Activated CD8-positive, alpha-beta T cell treated with anti-CD3 and anti-CD28 coated beads for 36 hours (primary cell): ENCODE measurements around the gene RFXANK. TPM values are rescaled to one million over a fixed set of nuclear protein-coding genes. Genes with fewer than 3 reads are reported as not detected.

Source experiments
- ATAC-seq: fragments of 200-7000 bp; cut with Tn5 transposase; one replicate; pipeline ENCODE4 v1.10.0; 2021; ENCODE audit warnings: mild to moderate bottlenecking, moderate library complexity
- CTCF ChIA-PET: fragments of 350-600 bp; sonication (Branson Sonifier 250); formaldehyde crosslinking; loops from one replicate; lab custom pipeline; 2021; ENCODE audit warnings: antibody characterized with exemption; lab: Charles Lee
- POLR2A ChIA-PET: fragments of 350-600 bp; sonication (Branson Sonifier 250); formaldehyde crosslinking; loops from one replicate; lab custom pipeline; 2021; ENCODE audit warnings: antibody characterized with exemption; lab: Charles Lee
- DNase-seq: peaks from one replicate; pipeline ENCODE4 v3.0.0-alpha.2; 2020
- H3K27ac Mint-ChIP-seq: one replicate; pipeline ENCODE4 v1.8.0; 2021; ENCODE audit warnings: mild to moderate bottlenecking, mixed read lengths
- H3K27me3 Mint-ChIP-seq: one replicate; pipeline ENCODE4 v1.8.0; 2021; ENCODE audit warnings: mixed read lengths
- H3K36me3 Mint-ChIP-seq: one replicate; pipeline ENCODE4 v1.8.0; 2021; ENCODE audit warnings: low read depth, mixed read lengths
- H3K4me1 Mint-ChIP-seq: one replicate; pipeline ENCODE4 v1.8.0; 2021; ENCODE audit warnings: low read depth, mixed read lengths
- H3K4me3 Mint-ChIP-seq: one replicate; pipeline ENCODE4 v1.8.0; 2021; ENCODE audit warnings: mild to moderate bottlenecking, moderate library complexity, mixed read lengths
- H3K9me3 Mint-ChIP-seq: one replicate; pipeline ENCODE4 v1.8.0; 2021; ENCODE audit warnings: mixed read lengths
- intact Hi-C: fragments of 100-400 bp; cut with micrococcal nuclease; formaldehyde crosslinking; loops from one replicate; pipeline ENCODE4 v1.10.0; 2022
- total RNA-seq, 2 experiments: library from RNA; stranded (reverse); gene quantifications; one replicate each; pipeline ENCODE4 v1.2.3, GENCODE V29; 2021
- TF ChIP-seq, protein P1 (sequence below): fragments of 200-600 bp; IDR thresholded peaks from one replicate; pipeline ENCODE4 v1.8.0; 2022; ENCODE audit warnings: antibody characterized with exemption, mild to moderate bottlenecking

The RFXANK gene
- total RNA-seq, 2 experiments from 2014 or later: 61.4 to 68.5 TPM

DNA sequence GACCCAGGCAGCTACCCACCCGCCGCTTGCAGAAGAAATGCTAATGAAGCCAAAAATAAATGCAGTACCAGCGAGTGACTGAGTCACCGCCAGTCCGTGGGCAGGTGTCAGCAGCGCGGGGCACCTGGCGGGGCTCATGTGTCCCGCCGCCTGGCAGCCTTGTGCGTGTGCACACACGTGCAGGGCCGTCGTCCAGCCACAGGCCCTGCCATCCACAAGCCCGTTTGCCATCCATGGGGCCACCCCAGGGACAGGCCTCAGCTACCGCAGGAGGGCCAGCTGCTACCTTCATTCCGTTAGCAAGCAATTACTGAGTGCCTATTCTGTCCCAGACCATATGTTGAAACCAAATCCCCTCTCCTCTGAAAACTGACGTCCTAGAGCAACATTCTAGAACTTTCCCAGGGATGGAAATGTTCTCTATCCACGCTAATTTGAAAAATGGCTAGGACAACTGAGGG, 40.2 kb downstream of the RFXANK start:
- Mint-ChIP-seq H3K27ac (no peak overlapping the region), H3K27me3 (peaks cover 9% of the 10 kb centered on the region), H3K4me1 (no peaks in the 10 kb centered on the region), H3K9me3 (peaks cover 15% of the 10 kb centered on the region), H3K36me3 (peaks cover 2% of the 10 kb centered on the region), H3K4me3 (no peak overlapping the region)
- TF ChIP-seq, protein P1, sequence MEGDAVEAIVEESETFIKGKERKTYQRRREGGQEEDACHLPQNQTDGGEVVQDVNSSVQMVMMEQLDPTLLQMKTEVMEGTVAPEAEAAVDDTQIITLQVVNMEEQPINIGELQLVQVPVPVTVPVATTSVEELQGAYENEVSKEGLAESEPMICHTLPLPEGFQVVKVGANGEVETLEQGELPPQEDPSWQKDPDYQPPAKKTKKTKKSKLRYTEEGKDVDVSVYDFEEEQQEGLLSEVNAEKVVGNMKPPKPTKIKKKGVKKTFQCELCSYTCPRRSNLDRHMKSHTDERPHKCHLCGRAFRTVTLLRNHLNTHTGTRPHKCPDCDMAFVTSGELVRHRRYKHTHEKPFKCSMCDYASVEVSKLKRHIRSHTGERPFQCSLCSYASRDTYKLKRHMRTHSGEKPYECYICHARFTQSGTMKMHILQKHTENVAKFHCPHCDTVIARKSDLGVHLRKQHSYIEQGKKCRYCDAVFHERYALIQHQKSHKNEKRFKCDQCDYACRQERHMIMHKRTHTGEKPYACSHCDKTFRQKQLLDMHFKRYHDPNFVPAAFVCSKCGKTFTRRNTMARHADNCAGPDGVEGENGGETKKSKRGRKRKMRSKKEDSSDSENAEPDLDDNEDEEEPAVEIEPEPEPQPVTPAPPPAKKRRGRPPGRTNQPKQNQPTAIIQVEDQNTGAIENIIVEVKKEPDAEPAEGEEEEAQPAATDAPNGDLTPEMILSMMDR: no peak
- intact Hi-C loops: no loop called here
- DNase-seq (no peak), ATAC-seq (no peak)
- CTCF ChIA-PET: no interaction called here
- POLR2A ChIA-PET: interaction anchor here (0.5 kb wide), 1 partner anchor 247 kb away, joined by 3 read pairs; no protein-coding TSS in a partner anchor

DNA sequence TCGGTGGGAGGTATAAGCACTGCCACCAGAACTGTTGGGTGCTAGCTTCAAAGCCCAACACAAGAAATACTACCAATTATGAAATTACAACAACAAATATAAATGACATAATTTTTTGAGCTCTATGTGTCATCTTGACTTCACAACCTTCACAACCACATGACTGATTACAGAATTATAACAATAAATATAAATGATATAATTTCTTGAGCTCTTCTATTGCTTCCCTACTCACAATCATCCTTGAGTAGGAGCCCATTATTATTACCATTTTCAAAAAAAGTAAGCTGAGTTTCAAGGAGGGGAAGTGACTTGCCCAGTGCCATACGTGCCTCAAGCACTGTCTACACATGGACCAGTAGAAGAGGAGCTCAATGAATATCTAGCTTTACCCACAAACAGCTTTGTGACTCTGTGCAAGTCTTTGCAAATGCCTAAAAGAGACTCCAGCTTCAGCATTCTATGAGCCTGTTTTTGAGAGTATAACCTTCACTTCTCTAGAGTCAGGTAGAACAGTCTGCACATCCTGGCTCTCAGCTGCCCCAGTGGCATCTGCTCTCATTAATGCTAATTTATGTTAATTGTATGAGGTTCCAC, 42.3 kb downstream of the RFXANK start:
- CTCF ChIA-PET: interaction anchor here (0.8 to 2.3 kb wide), 2 partner anchors 10 to 23 kb away, joined by 3 to 9 read pairs; no protein-coding TSS in a partner anchor
- ATAC-seq (no peak), DNase-seq (no peak)
- H3K9me3 Mint-ChIP-seq: peaks cover 15% of the 10 kb centered on the region
- no peaks in the 10 kb centered on the region for H3K4me1 Mint-ChIP-seq
- POLR2A ChIA-PET: no interaction called here
- peaks cover 2% of the 10 kb centered on the region for H3K36me3 Mint-ChIP-seq
- TF ChIP-seq, protein P1: no peak
- no peak overlapping the region for H3K27ac Mint-ChIP-seq
- intact Hi-C loops: no loop called here
- H3K27me3 Mint-ChIP-seq: peaks cover 10% of the 10 kb centered on the region
- H3K4me3 Mint-ChIP-seq: no peak overlapping the region

DNA sequence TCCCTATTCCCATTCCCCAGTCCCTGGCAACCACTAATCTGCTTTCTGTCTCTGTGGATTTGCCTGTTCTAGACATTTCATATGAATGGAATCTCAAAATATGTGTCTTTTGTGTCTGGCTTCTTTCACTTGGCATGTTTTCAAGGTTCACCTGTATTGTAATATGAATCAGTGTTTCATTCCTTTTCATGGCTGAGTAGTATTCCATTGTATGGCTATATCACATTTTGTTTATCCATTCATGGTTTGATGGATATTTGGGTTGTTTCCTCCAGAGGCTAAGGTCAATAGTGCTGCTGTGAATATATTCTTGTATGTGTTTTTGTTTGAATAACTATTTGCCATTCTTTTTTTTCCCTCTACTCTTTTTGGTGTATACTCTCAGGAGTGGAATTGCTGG, 44.1 kb downstream of the RFXANK start:
- TF ChIP-seq, protein P1: no peak
- POLR2A ChIA-PET: no interaction called here
- no peak overlapping the region for H3K4me3 Mint-ChIP-seq

DNA sequence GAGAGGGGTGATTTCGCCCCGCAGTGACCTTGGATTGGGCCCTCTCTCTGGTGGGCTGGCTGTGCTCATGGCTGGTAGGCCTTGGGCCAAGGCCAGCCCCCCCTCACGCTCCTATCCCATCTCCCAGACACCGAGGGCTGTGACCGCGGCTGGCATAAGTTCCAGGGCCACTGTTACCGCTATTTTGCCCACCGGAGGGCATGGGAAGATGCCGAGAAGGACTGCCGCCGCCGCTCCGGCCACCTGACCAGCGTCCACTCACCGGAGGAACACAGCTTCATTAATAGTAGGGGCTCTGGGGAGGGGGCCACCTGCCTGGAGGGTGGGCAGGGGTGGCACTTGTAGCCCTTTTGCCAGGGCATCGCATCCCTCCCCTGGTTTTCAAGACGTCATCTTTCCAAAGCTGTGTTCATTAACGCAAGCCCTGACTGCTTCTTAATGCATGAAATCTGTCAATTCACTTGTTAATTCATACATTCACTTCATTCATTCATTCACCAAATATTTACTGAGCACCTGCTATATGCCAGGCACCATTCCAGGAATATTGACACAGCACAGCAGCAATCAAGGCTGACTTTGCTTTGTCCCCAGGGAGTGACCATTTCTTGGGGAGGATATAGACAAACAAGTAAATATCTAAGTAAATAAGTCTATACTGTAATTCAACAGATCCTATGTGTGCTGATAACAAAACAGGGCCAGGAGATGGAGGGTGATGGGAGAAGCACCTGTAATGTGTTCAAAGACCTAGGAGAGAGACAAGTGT, 46.3 kb downstream of the RFXANK start:
- peaks cover 14% of the 10 kb centered on the region for H3K27me3 Mint-ChIP-seq
- peaks cover 15% of the 10 kb centered on the region for H3K9me3 Mint-ChIP-seq
- DNase-seq: no peak
- no peak overlapping the region for H3K27ac Mint-ChIP-seq
- H3K36me3 Mint-ChIP-seq: peaks cover 2% of the 10 kb centered on the region
- no peak overlapping the region for H3K4me3 Mint-ChIP-seq
- no peak for ATAC-seq
- ChIA-PET CTCF (no interaction called here), POLR2A (interaction anchor here (0.6 kb wide), 1 partner anchor 274 kb away, joined by 3 read pairs; no protein-coding TSS in a partner anchor)
- TF ChIP-seq, protein P1: no peak
- intact Hi-C loops: no loop called here
- no peaks in the 10 kb centered on the region for H3K4me1 Mint-ChIP-seq

More for the DNA sequence above, 44.1 kb downstream of the RFXANK start:
- Mint-ChIP-seq H3K27me3 (peaks cover 14% of the 10 kb centered on the region), H3K36me3 (peaks cover 2% of the 10 kb centered on the region), H3K27ac (no peak overlapping the region), H3K4me1 (no peaks in the 10 kb centered on the region), H3K9me3 (peaks cover 15% of the 10 kb centered on the region)
- intact Hi-C loops: no loop called here
- ATAC-seq (no peak), DNase-seq (no peak)
- CTCF ChIA-PET: no interaction called here

DNA sequence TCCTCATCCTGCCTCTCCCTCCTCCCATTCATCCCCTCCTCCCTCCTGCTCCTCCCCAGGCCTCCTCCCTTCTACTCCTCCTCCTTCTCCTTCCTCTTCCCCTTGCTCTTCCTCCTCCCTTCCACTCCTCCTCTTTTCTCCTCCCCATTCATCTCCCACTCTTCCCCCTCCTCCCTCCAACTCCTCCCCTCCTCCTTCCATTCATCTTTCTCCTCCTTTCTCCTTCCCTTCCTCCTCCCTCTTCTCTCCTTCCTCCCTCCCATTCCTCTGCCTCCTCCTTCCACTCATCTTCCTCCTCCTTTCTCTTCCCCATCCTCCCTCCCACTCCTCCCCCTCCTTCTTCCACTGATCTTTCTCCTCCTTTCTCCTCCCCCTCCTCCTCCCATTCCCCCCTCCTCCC, 47.6 kb downstream of the RFXANK start:
- Mint-ChIP-seq H3K9me3 (peaks cover 8% of the 10 kb centered on the region), H3K27ac (no peak overlapping the region), H3K36me3 (peaks cover 2% of the 10 kb centered on the region), H3K4me3 (no peak overlapping the region), H3K4me1 (no peaks in the 10 kb centered on the region), H3K27me3 (peaks cover 10% of the 10 kb centered on the region)
- DNase-seq (no peak), ATAC-seq (no peak)
- intact Hi-C loops: no loop called here
- ChIA-PET POLR2A (no interaction called here), CTCF (no interaction called here)
- TF ChIP-seq, protein P1: no peak
